Gastrocnemius medialis (tissue), 4 donors: Measurements from ENCODE around the gene MAML1. TPM values are rescaled to one million over a fixed set of nuclear protein-coding genes. Genes with fewer than 3 reads are reported as not detected.

ENCODE experiments used
- ATAC-seq, 2 donors: fragments of 150-250 bp; one replicate each; pipeline ENCODE4 v1.9.1; 2016
- DNase-seq, 2 donors: peaks; one replicate each; pipeline ENCODE4 v3.0.0-alpha.2; 2019
- H3K27ac ChIP-seq, 4 donors: fragments of 200-600 bp; sonication (generic); 1 replicate in 1 of 4; 2 replicates in 3 of 4; pipeline ENCODE4 v1.5.1; 2016 to 2018; ENCODE audit warnings: mild to moderate bottlenecking in 2 of 4, moderate library complexity in 1 of 4
- H3K27me3 ChIP-seq, 3 donors: fragments of 200-600 bp; sonication (generic) in 2 of 3; 1 replicate in 1 of 3; 2 replicates in 2 of 3; pipeline versions ENCODE4 v1.5.1 to v1.6.0; 2016 to 2019; ENCODE audit warnings: mild to moderate bottlenecking in 1 of 3, moderate library complexity in 1 of 3
- H3K36me3 ChIP-seq, 2 donors: fragments of 200-600 bp; sonication (generic) in 1 of 2; one replicate each; pipeline ENCODE4 v1.5.1; 2017 to 2018
- H3K4me1 ChIP-seq, 2 donors: fragments of 200-600 bp; sonication (generic) in 1 of 2; one replicate each; pipeline ENCODE4 v1.5.1; 2016 to 2017; ENCODE audit warnings: mild to moderate bottlenecking in 2 of 2
- H3K4me3 ChIP-seq, 4 donors: fragments of 200-600 bp; sonication (generic) in 3 of 4; 1 replicate in 1 of 4; 2 replicates in 3 of 4; pipeline ENCODE4 v1.5.1; 2016 to 2019; ENCODE audit warnings: mild to moderate bottlenecking in 2 of 4
- H3K9me3 ChIP-seq, 3 donors: fragments of 200-600 bp; sonication (generic) in 2 of 3; 1 replicate in 1 of 3; 2 replicates in 2 of 3; pipeline ENCODE4 v1.5.1; 2016 to 2019
- POLR2A ChIP-seq, 2 donors: fragments of 450-650 bp; IDR thresholded peaks; one replicate each; pipeline ENCODE4 v1.6.1; 2017; ENCODE audit warnings: antibody characterized with exemption in 2 of 2, mild to moderate bottlenecking in 2 of 2, moderate library complexity in 2 of 2
- in situ Hi-C, 4 donors: fragments of 200-750 bp; cut with MboI; loops; one replicate each; pipeline versions ENCODE4 v1.15.0 to v1.8.0; 2017; ENCODE audit warnings: low sequenced_read_pairs in 4 of 4
- intact Hi-C: fragments of 100-400 bp; cut with DNase I; formaldehyde crosslinking; loops from one replicate; pipeline ENCODE4 v1.15.1; 2023; ENCODE audit warnings: low total_unique reads
- total RNA-seq, 4 donors: library from RNA; depleted of rRNA; stranded (reverse); fragments of >200 nt; gene quantifications; one replicate each; pipeline versions ENCODE4 v1.1.0 to v1.2.3, GENCODE V29; 2016
- TF ChIP-seq, protein P1 (sequence below), 5 experiments: fragments of 450-650 bp in 3 of 5; fragments of 200-600 bp in 2 of 5; sonication (generic) in 2 of 5; IDR thresholded peaks in 4 of 5; conservative IDR thresholded peaks in 1 of 5; 1 replicate in 4 of 5; 2 replicates in 1 of 5; pipeline ENCODE4 v1.5.1; 2016 to 2019; ENCODE audit warnings: antibody characterized with exemption in 5 of 5, mild to moderate bottlenecking in 3 of 5, moderate library complexity in 3 of 5

Gene MAML1
- total RNA-seq, 4 donors from 2014 or later, result 14.4 to 16.3 (median 15.1) TPM

DNA sequence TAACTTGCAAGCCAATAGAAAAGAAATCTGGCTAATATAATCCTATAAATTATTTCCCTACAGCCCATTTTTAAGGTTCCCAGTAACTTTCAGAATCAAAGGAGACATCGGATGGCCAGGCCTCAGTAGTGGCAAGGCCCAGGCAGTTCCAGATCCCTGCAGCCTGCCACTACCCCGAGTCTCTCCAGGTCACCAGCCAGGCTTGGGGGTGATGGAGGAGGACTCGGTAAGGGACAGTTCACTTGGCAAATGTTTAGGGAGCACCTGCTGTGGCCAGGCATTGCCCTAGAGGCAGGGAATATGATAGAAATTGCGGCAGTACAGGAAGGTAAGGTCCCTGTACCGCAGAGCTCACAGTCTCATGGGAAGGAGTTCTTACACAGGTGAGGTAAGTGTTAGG is 46.0 kb downstream of the MAML1 start:
- no peaks in the 10 kb centered on the region for H3K4me1 ChIP-seq
- ATAC-seq, result no peak
- H3K9me3 ChIP-seq, result no peaks in the 10 kb centered on the region
- peaks cover 0 to 38% of the 10 kb centered on the region in 2 donors for H3K36me3 ChIP-seq
- TF ChIP-seq, protein P1, sequence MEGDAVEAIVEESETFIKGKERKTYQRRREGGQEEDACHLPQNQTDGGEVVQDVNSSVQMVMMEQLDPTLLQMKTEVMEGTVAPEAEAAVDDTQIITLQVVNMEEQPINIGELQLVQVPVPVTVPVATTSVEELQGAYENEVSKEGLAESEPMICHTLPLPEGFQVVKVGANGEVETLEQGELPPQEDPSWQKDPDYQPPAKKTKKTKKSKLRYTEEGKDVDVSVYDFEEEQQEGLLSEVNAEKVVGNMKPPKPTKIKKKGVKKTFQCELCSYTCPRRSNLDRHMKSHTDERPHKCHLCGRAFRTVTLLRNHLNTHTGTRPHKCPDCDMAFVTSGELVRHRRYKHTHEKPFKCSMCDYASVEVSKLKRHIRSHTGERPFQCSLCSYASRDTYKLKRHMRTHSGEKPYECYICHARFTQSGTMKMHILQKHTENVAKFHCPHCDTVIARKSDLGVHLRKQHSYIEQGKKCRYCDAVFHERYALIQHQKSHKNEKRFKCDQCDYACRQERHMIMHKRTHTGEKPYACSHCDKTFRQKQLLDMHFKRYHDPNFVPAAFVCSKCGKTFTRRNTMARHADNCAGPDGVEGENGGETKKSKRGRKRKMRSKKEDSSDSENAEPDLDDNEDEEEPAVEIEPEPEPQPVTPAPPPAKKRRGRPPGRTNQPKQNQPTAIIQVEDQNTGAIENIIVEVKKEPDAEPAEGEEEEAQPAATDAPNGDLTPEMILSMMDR (IDR thresholded peaks at IDR 0.05 in 4 of 5, conservative IDR thresholded peaks at IDR 0.05 in 1 of 5), result no peak
- no peak for TF ChIP-seq POLR2A (IDR thresholded peaks at IDR 0.05)
- DNase-seq, result no peak
- intact Hi-C loops, result no loop called here
- H3K4me3 ChIP-seq, result no peak overlapping the region
- no peaks in the 10 kb centered on the region for H3K27me3 ChIP-seq
- H3K27ac ChIP-seq, result no peak overlapping the region
- in situ Hi-C loops, result no loop called here

DNA sequence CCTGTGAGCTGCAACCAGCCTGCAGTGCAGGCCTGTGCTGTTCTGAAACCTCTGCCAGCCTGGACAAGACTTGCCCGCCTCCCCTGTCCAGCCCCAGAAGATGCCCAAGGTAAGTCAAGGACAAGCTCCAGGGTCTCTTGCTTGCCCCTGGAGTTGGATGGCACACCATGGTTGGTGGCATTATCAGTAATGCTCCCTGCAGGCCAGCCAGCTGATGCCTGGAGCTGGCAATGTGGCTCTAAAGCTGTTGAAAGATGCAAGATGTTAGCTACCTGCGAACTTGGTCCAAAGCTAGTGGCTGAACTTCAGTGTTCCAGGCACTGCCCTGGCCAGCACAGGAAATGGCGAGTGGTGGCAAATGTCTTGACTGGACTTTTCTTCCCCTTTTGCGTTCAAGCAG is 47.2 kb downstream of the MAML1 start:
- no peak overlapping the region for H3K4me3 ChIP-seq
- in situ Hi-C loops (no loop called here), intact Hi-C loops (no loop called here)
- no peaks in the 10 kb centered on the region for H3K9me3 ChIP-seq
- ATAC-seq (no peak), DNase-seq (no peak)
- H3K4me1 ChIP-seq, result no peaks in the 10 kb centered on the region
- H3K27me3 ChIP-seq, result no peaks in the 10 kb centered on the region
- no peak overlapping the region for H3K27ac ChIP-seq
- no peak for TF ChIP-seq POLR2A (IDR thresholded peaks at IDR 0.05)
- TF ChIP-seq, protein P1 (IDR thresholded peaks at IDR 0.05 in 4 of 5, conservative IDR thresholded peaks at IDR 0.05 in 1 of 5), result no peak
- peaks cover 0 to 26% of the 10 kb centered on the region in 2 donors for H3K36me3 ChIP-seq

DNA sequence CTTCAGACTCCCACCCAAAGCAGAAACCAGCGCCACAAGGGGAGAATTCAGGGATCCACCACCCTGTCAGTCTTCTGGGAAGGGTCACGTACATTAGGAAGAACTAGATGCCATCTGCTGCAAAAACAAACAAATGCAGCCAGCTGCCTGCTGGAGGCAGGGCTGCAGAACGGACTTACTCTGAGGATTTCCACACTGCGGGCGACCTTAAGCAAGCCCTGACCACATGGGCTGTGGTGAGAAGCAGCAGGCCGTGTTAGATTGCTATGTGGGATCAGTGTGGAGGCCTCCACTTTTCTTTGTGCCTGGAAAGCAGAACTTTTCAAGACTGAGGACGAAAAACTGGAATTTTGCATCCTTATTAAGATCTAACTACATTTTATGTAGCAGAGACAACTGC is 47.7 kb downstream of the MAML1 start:
- in situ Hi-C loops (no loop called here), intact Hi-C loops (no loop called here)
- Histone ChIP-seq H3K4me3 (no peak overlapping the region), H3K27ac (no peak overlapping the region), H3K9me3 (no peaks in the 10 kb centered on the region), H3K27me3 (no peaks in the 10 kb centered on the region), H3K36me3 (peaks cover 0 to 21% of the 10 kb centered on the region in 2 donors), H3K4me1 (no peaks in the 10 kb centered on the region)
- ATAC-seq, result no peak
- no peak for TF ChIP-seq POLR2A (IDR thresholded peaks at IDR 0.05)
- TF ChIP-seq, protein P1 (IDR thresholded peaks at IDR 0.05 in 4 of 5, conservative IDR thresholded peaks at IDR 0.05 in 1 of 5), result no peak
- DNase-seq, result no peak

DNA sequence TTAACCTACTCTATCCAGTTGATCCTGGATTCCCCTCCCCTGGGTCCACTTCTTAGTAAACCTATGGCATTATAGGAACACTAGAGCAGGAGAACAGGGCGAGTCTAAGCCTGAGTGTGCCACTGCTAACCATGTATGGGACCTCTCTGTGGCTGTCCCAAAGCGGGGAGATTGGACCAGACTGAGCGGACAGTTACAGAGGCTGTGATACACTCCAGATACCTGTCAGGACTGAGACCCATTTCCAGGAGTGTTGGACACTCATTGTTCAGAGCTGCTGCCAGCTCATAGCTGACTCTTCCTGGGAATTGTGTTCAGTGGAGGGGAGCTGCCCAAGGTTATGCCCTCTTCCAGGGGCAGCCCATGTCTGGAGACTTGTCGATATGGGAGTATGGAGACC is 49.2 kb downstream of the MAML1 start:
- intact Hi-C loops, result no loop called here
- DNase-seq (no peak), ATAC-seq (no peak)
- no peak overlapping the region for H3K4me3 ChIP-seq
- in situ Hi-C loops, result no loop called here
- H3K36me3 ChIP-seq, result peaks cover 0 to 8% of the 10 kb centered on the region in 2 donors
- H3K4me1 ChIP-seq, result no peaks in the 10 kb centered on the region
- no peaks in the 10 kb centered on the region for H3K9me3 ChIP-seq
- TF ChIP-seq POLR2A (IDR thresholded peaks at IDR 0.05), result no peak
- TF ChIP-seq, protein P1 (IDR thresholded peaks at IDR 0.05 in 4 of 5, conservative IDR thresholded peaks at IDR 0.05 in 1 of 5), result no peak
- no peaks in the 10 kb centered on the region for H3K27me3 ChIP-seq
- H3K27ac ChIP-seq, result no peak overlapping the region

DNA sequence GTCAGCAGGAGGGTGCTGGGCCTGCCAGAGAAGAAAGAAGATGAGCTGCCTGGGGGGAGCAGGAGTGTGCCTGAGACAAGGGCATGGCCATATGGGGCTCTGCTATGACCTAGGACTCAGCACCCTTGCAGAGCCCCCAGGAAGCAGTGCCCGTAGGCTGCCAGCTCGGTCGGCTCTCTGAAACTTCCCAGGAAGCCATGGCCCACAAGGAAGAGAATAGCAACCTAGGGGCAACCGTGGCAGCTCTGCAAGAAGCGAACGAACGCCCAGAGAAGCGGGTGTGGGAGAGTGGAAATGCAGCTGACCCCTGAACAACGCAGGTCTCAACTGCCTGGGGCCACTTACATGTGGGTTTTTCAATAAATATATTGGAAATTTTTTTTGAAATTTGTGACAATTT is 50.5 kb downstream of the MAML1 start:
- Histone ChIP-seq H3K4me3 (no peak overlapping the region), H3K36me3 (peaks cover 0 to 8% of the 10 kb centered on the region in 2 donors), H3K9me3 (no peaks in the 10 kb centered on the region), H3K4me1 (no peaks in the 10 kb centered on the region), H3K27ac (no peak overlapping the region), H3K27me3 (no peaks in the 10 kb centered on the region)
- DNase-seq, result no peak
- TF ChIP-seq POLR2A (IDR thresholded peaks at IDR 0.05), result no peak
- TF ChIP-seq, protein P1 (IDR thresholded peaks at IDR 0.05 in 4 of 5, conservative IDR thresholded peaks at IDR 0.05 in 1 of 5), result no peak
- intact Hi-C loops, result no loop called here
- in situ Hi-C loops, result no loop called here
- ATAC-seq, result no peak
